Thymus (tissue), 11 donors: ENCODE measurements around the gene PTAR1. TPM values are rescaled to one million over a fixed set of nuclear protein-coding genes. Genes with fewer than 3 reads are reported as not detected.

ENCODE experiments used
- DNase-seq, 9 donors: peaks; one replicate each; pipeline ENCODE4 v3.0.0-alpha.2; 2013; ENCODE audit warnings: low spot score in 9 of 9, low read depth in 6 of 9, missing footprints in 1 of 9
- H3K27ac ChIP-seq, 2 donors: one replicate each; pipeline ENCODE4 v1.5.1; 2013; ENCODE audit warnings: control low read depth in 1 of 2, low read depth in 1 of 2, low read length in 1 of 2, mild to moderate bottlenecking in 1 of 2, moderate library complexity in 1 of 2
- H3K27me3 ChIP-seq, 2 donors: one replicate each; pipeline ENCODE4 v1.5.1; 2013; ENCODE audit warnings: low read length in 1 of 2; ENCODE audit not compliant: control insufficient read depth in 2 of 2, insufficient read depth in 1 of 2
- H3K36me3 ChIP-seq, 2 donors: one replicate each; pipeline ENCODE4 v1.5.1; 2013; ENCODE audit warnings: low read length in 1 of 2, mild to moderate bottlenecking in 1 of 2, moderate library complexity in 1 of 2; ENCODE audit not compliant: control insufficient read depth in 2 of 2, insufficient read depth in 2 of 2
- H3K4me1 ChIP-seq, 2 donors: one replicate each; pipeline ENCODE4 v1.5.1; 2013; ENCODE audit warnings: low read length in 2 of 2; ENCODE audit not compliant: control insufficient read depth in 2 of 2, insufficient read depth in 2 of 2
- H3K4me3 ChIP-seq, 2 donors: one replicate each; pipeline ENCODE4 v1.5.1; 2013; ENCODE audit warnings: low read length in 2 of 2, control low read depth in 1 of 2, mild to moderate bottlenecking in 1 of 2
- H3K9me3 ChIP-seq, 2 donors: one replicate each; pipeline ENCODE4 v1.5.1; 2013; ENCODE audit warnings: low read length in 1 of 2, mild to moderate bottlenecking in 1 of 2; ENCODE audit not compliant: control insufficient read depth in 2 of 2, insufficient read depth in 1 of 2
- WGBS: extraction: QIAGEN DNeasy Blood & Tissue Kit; methylation state at CpG from one replicate; pipeline ENCODE4 v1.1.7; 2013; 5-methylcytosine and 5-hydroxymethylcytosine counted together
- polyA plus RNA-seq: library from polyadenylated mRNA; stranded (reverse); fragments of 200-250 nt; gene quantifications from one replicate; pipeline ENCODE4 v1.2.3, GENCODE V29; 2013
- total RNA-seq: library from RNA; stranded (reverse); fragments of 120-200 nt; gene quantifications from one replicate; pipeline ENCODE4 v1.2.4, GENCODE V29; 2013
- donor health status: healthy.

PTAR1 gene
- total and polyA plus RNA-seq, 2 donors, result 16.6 to 60.9 TPM

- under 1% methylated on average over 5 of the region's 5 CpGs for WGBS
- Histone ChIP-seq H3K9me3 (no peaks in the 10 kb centered on the region), H3K27me3 (no peaks in the 10 kb centered on the region), H3K4me1 (peaks cover 7 to 12% of the 10 kb centered on the region in 2 donors), H3K27ac (peak overlapping the region; percentile 95 to 96), H3K4me3 (peak overlapping the region; percentile 81 to 91), H3K36me3 (peaks cover 0 to 6% of the 10 kb centered on the region in 2 donors)
- peak in 6 of 9 donors; percentile 8 to 48 (median 31) for DNase-seq
These were observed 790 bp downstream of the PTAR1 start for GRCh38 chr9:69759021-69759420.

DNA sequence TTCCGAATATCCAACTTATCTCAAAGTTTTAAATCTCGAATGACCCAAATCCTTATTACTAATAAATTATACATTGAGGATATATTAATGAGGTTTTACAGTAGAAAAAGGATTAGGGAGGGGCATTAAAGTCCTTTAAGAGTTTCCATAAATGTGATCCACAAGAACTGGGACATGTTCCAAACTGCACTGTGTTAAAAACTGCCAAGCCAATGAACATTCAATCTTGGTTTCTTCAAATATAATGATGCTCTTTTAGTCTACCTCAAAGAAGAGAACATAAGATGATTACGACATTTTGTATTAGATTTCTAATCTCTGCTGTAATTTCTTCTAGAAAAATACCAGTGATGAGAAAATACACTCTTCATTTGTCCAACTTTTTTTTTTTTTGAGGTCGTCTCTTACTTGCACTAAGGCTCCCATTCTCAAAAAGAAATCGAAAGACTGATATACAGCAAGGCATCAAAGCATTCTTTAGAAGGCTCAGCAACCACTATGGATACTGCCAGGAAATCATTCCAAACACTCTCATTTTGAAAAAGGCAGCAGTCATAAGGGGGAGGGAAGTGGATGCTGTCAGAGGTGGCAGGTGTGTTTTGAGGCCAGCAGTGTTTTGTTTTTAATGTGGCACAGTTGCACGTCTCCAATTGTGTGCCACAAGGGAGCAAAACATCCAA is 1.7 kb downstream of the PTAR1 start:
- H3K27me3 ChIP-seq, result no peaks in the 10 kb centered on the region
- H3K27ac ChIP-seq, result peak overlapping the region; percentile 25 to 95
- H3K4me3 ChIP-seq, result peak overlapping the region; percentile 81 to 91
- peak; percentile 16 to 78 (median 46) for DNase-seq
- WGBS, result 68% methylated on average over 6 of the region's 6 CpGs
- peaks cover 7 to 12% of the 10 kb centered on the region in 2 donors for H3K4me1 ChIP-seq
- H3K36me3 ChIP-seq, result peaks cover 0 to 8% of the 10 kb centered on the region in 2 donors
- no peaks in the 10 kb centered on the region for H3K9me3 ChIP-seq

DNA sequence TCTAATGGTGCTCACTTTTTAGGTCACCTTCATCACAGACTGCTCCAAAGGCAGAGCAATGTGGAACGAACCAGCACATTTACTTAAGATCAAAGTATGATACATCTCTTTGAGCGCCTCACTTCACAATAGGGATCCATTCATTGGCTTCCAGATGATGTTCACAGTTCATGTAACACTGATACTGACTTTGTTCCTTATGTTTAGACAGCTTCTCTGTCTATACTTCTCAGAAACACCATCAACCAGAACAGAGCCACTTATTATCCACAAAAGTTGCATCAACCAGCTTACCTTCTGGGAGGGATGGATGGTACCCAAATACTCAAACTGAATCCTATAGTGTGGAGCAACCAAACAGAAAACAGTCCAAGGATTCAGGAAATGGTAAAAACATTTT is 4.6 kb downstream of the PTAR1 start:
- Histone ChIP-seq H3K9me3 (no peaks in the 10 kb centered on the region), H3K36me3 (peaks cover under 1 to 10% of the 10 kb centered on the region in 2 donors), H3K4me1 (peaks cover 5 to 11% of the 10 kb centered on the region in 2 donors), H3K4me3 (no peak overlapping the region), H3K27me3 (no peaks in the 10 kb centered on the region), H3K27ac (no peak overlapping the region)
- no peak for DNase-seq
- 94% methylated on average over 2 of the region's 2 CpGs for WGBS

- peaks cover 7 to 14% of the 10 kb centered on the region in 2 donors for H3K36me3 ChIP-seq
- H3K9me3 ChIP-seq, result no peaks in the 10 kb centered on the region
- no peaks in the 10 kb centered on the region for H3K27me3 ChIP-seq
- DNase-seq, result no peak
- no peak overlapping the region for H3K27ac ChIP-seq
- H3K4me1 ChIP-seq, result peaks cover 2 to 8% of the 10 kb centered on the region in 2 donors
- WGBS, result 97% methylated on average over 3 of the region's 3 CpGs
- H3K4me3 ChIP-seq, result no peak overlapping the region
These were observed 6.0 kb downstream of the PTAR1 start for GRCh38 chr9:69753830-69754229.

- no peaks in the 10 kb centered on the region for H3K9me3 ChIP-seq
- H3K4me1 ChIP-seq, result no peaks in the 10 kb centered on the region
- peaks cover 9 to 40% of the 10 kb centered on the region in 2 donors for H3K36me3 ChIP-seq
- H3K27ac ChIP-seq, result no peak overlapping the region
- no peak for DNase-seq
- H3K4me3 ChIP-seq, result no peak overlapping the region
- WGBS, result over 99% methylated on average over 2 of the region's 2 CpGs
- no peaks in the 10 kb centered on the region for H3K27me3 ChIP-seq
These were observed 9.7 kb downstream of the PTAR1 start for GRCh38 chr9:69750085-69750484.

GRCh38 chr9:69748304-69748703 is 11.5 kb downstream of the PTAR1 start:
- H3K4me1 ChIP-seq, result no peaks in the 10 kb centered on the region
- DNase-seq, result no peak
- no peak overlapping the region for H3K4me3 ChIP-seq
- WGBS, result 99% methylated on average over 2 of the region's 2 CpGs
- H3K36me3 ChIP-seq, result peaks cover 13 to 40% of the 10 kb centered on the region in 2 donors
- H3K27ac ChIP-seq, result no peak overlapping the region
- H3K27me3 ChIP-seq, result no peaks in the 10 kb centered on the region
- H3K9me3 ChIP-seq, result no peaks in the 10 kb centered on the region

- Histone ChIP-seq H3K27ac (no peak overlapping the region), H3K4me1 (no peaks in the 10 kb centered on the region), H3K27me3 (no peaks in the 10 kb centered on the region), H3K36me3 (peaks cover 13 to 40% of the 10 kb centered on the region in 2 donors), H3K4me3 (no peak overlapping the region), H3K9me3 (no peaks in the 10 kb centered on the region)
- no peak for DNase-seq
- 91% methylated on average over 3 of the region's 3 CpGs for WGBS
These were observed 12.8 kb downstream of the PTAR1 start for GRCh38 chr9:69746859-69747560.

DNA sequence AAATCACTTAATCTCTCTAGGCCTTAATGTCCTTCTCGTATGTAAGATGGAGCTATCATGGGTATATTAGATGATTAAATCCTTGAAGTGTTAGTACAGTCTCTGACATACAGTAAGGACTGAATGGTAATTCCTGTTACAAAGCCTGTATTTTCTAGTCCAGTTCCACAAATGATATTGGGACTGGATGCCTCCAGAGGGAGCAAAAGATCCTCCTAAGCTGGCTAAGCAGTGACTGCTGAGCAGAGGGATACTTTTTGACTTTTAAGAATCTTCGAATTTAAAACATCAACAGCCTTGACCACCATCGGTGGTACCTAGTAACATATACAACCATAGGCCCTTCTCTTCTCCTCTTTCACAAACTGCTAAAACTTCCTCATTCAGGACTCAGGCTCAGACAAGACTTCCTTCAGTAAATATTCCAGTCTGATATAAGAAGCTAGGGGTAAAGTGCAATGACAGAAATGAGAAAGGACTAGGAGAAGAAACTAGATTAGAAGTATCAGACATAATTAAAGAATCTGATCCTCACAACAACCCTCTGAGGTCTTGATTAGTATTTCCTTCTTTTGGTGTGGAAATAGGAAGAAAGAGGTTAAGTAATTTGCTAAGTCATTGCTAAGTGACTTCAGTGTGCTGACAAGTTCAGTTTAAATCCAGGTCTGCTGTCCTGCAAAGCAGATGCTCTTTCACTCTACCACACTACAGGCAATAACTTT is 13.9 kb downstream of the PTAR1 start:
- Histone ChIP-seq H3K4me1 (no peaks in the 10 kb centered on the region), H3K27ac (no peak overlapping the region), H3K27me3 (no peaks in the 10 kb centered on the region), H3K9me3 (no peaks in the 10 kb centered on the region), H3K4me3 (no peak overlapping the region), H3K36me3 (peaks cover 18 to 40% of the 10 kb centered on the region in 2 donors)
- no peak for DNase-seq
- 38% methylated on average over 3 of the region's 3 CpGs for WGBS
